DND-41 (cell line): ENCODE results near the gene GORAB.

ENCODE experiments used
- ATAC-seq: fragments of 200-7000 bp; cut with Tn5 transposase; 3 replicates; pipeline ENCODE4 v1.9.1; 2021; ENCODE audit warnings: low read depth; ENCODE audit not compliant: insufficient read depth
- DNase-seq: peaks from one replicate; pipeline ENCODE4 v3.0.0-alpha.2; 2020
- H2AFZ ChIP-seq: 2 replicates; pipeline ENCODE4 v1.6.0; 2012; ENCODE audit warnings: low read depth, low read length
- H3K27ac ChIP-seq: 2 replicates; pipeline ENCODE4 v1.5.1; 2012; ENCODE audit warnings: low read length, inconsistent platforms
- H3K27me3 ChIP-seq: fragments of 200-600 bp; sonication (generic); 2 replicates; pipeline ENCODE4 v1.6.0; 2012; ENCODE audit warnings: low read length, mild to moderate bottlenecking, inconsistent platforms; ENCODE audit not compliant: insufficient read depth, poor library complexity
- H3K36me3 ChIP-seq: 2 replicates; pipeline ENCODE4 v1.5.1; 2012; ENCODE audit warnings: low read length, inconsistent platforms; ENCODE audit not compliant: insufficient read depth
- H3K4me1 ChIP-seq: 2 replicates; pipeline ENCODE4 v1.5.1; 2012; ENCODE audit warnings: mild to moderate bottlenecking, low read length; ENCODE audit not compliant: insufficient read depth
- H3K4me2 ChIP-seq: 2 replicates; pipeline ENCODE4 v1.6.0; 2012; ENCODE audit warnings: mild to moderate bottlenecking, moderate library complexity, low read length, inconsistent platforms; ENCODE audit not compliant: insufficient read depth
- H3K4me3 ChIP-seq, 2 experiments: fragments of 200-600 bp in 1 of 2; shearing (Covaris generic) in 1 of 2; 2 replicates each; pipeline ENCODE4 v1.5.1; 2012 to 2016; ENCODE audit warnings: inconsistent platforms in 2 of 2, low read length in 2 of 2, mild to moderate bottlenecking in 2 of 2, low read depth in 1 of 2, moderate library complexity in 1 of 2
- H3K79me2 ChIP-seq: 2 replicates; pipeline ENCODE4 v1.6.0; 2012; ENCODE audit warnings: low read length, inconsistent platforms; ENCODE audit not compliant: insufficient read depth
- H3K9ac ChIP-seq: 2 replicates; pipeline ENCODE4 v1.6.0; 2012; ENCODE audit warnings: low read depth, mild to moderate bottlenecking, inconsistent platforms, low read length, moderate library complexity
- H3K9me3 ChIP-seq: 2 replicates; pipeline ENCODE4 v1.5.1; 2012; ENCODE audit warnings: low read length, moderate library complexity, mild to moderate bottlenecking, inconsistent platforms; ENCODE audit not compliant: insufficient read depth, severe bottlenecking
- H4K20me1 ChIP-seq: 2 replicates; pipeline ENCODE4 v1.6.0; 2012; ENCODE audit warnings: low read length; ENCODE audit not compliant: insufficient read depth
- CTCF ChIP-seq: IDR thresholded peaks from 2 replicates; pipeline ENCODE4 v1.5.1; 2012; ENCODE audit warnings: borderline replicate concordance, low read length, moderate library complexity, mild to moderate bottlenecking; ENCODE audit not compliant: poor library complexity, severe bottlenecking; ENCODE audit errors: extremely low read depth
- EZH2 ChIP-seq: IDR thresholded peaks from 3 replicates; pipeline ENCODE4 v1.6.1; 2012; ENCODE audit warnings: borderline replicate concordance, low read depth, mild to moderate bottlenecking, moderate library complexity, low read length, inconsistent platforms; ENCODE audit not compliant: severe bottlenecking

Gene GORAB

DNA sequence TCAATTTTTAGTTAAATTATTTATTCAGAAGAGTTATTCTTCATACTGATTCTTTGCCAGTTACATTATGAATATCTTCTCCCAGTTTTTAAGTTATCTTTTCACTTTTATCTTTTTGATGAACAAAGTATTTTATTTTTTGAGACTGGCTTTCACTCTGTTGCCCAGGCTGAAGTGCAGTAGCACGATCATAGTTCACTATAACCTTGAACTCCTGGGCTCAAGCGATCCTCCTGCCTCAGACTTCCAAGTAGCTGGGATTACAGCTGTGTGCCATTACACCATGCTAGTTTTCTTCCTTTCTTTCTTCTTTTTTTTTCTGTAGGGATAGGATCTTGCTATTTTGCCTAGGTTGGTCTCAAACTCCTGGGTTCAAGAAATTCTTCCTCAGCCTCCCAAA, 3.5 kb downstream of the GORAB start:
- no peak for DNase-seq
- Histone ChIP-seq H3K4me2 (peak overlapping the region; percentile 84; the same call in 1 of the 2 replicates), H3K27me3 (no peaks in the 10 kb centered on the region), H3K9me3 (no peaks in the 10 kb centered on the region), H3K4me1 (peaks cover 37% of the 10 kb centered on the region), H3K27ac (no peak overlapping the region), H3K4me3 (no peak overlapping the region), H2AFZ (no peak overlapping the region), H3K79me2 (peaks cover 73% of the 10 kb centered on the region), H3K9ac (no peak overlapping the region), H3K36me3 (peaks cover 52% of the 10 kb centered on the region), H4K20me1 (no peaks in the 10 kb centered on the region; the same call in 1 of the 2 replicates)
- no peak for TF ChIP-seq CTCF
- TF ChIP-seq EZH2 = no peak
- no peak for ATAC-seq

DNA sequence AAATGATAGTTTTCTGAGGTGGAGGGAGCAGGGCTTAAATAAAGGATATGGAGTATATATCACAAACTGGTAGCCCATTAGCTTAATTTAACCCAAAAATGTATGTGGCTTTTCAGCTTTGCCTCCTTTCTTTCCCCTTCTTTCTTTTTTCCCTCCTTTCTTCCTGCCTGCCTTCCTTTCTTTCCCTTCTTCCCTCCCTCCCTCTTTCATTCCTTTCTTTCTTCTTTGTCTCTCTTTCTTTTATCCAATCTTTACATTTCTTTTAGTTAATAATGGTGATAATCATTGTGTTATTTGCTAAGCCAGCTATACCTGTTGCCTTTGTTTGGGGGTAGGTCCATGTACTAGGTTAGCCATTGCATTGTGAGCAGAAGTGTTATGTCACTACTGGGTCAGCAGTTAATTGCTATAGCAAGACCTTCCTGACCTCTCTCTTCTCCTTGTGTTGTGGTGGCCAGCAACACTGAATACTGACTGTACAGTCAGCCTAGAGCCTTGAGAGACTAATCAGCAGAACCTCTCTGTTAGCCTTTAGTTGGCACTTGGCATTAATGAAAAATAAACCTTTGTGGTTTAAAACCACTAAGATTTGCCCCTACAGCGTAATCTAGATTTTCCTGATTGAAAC, 5.1 kb downstream of the GORAB start:
- H3K4me2 ChIP-seq = no peak overlapping the region

DNA sequence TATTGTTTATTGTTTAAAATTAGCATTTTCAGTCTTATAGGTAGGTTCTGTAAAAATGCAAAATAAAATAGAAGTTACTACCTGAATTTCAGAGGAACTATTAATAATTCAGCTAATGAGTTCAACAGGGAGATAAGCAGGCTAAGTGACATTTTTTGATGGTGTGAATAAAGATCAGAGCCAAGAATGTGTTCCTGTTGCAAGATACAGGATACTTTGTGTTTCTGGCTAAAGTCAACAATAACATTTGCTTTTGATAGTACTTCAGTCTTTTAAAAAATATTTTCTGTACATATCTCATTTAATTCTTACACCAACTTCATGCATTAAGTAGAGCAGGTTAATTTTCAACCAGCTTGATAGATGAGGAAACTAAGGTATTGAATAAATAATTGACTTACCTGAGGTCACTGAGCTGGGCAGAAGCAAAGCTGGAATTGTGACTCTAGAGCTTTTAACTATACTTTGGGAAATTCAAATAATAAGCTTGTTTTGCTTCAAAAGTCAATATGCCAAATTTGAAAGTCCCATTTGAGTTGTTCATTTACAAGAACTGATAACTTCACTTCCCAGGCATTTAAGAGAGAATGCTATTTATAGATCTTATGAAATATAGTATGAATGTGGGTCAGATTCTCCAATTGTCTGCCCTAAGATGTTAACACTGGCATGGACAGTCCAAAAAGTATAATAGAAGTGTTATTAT, 6.0 kb downstream of the GORAB start:
- H3K27me3 ChIP-seq = no peaks in the 10 kb centered on the region
- TF ChIP-seq EZH2 = no peak
- H3K79me2 ChIP-seq = peaks cover 58% of the 10 kb centered on the region
- no peak overlapping the region for H3K4me2 ChIP-seq
- H3K4me3 ChIP-seq = no peak overlapping the region
- H3K27ac ChIP-seq = no peak overlapping the region
- H3K9me3 ChIP-seq = no peaks in the 10 kb centered on the region
- no peak for DNase-seq
- no peak overlapping the region for H3K9ac ChIP-seq
- no peak overlapping the region for H2AFZ ChIP-seq
- H4K20me1 ChIP-seq = no peaks in the 10 kb centered on the region; the same call in 1 of the 2 replicates
- peaks cover 76% of the 10 kb centered on the region for H3K36me3 ChIP-seq
- ATAC-seq = no peak
- peaks cover 27% of the 10 kb centered on the region for H3K4me1 ChIP-seq

More for the DNA sequence above, 5.1 kb downstream of the GORAB start:
- TF ChIP-seq EZH2 (no peak), CTCF (no peak)
- H3K79me2 ChIP-seq = peaks cover 67% of the 10 kb centered on the region
- H3K4me1 ChIP-seq = peaks cover 29% of the 10 kb centered on the region
- no peak overlapping the region for H3K27ac ChIP-seq
- ATAC-seq (no peak), DNase-seq (no peak)
- no peaks in the 10 kb centered on the region for H3K27me3 ChIP-seq
- no peak overlapping the region for H3K9ac ChIP-seq
- no peak overlapping the region for H2AFZ ChIP-seq
- H4K20me1 ChIP-seq = no peaks in the 10 kb centered on the region; the same call in 1 of the 2 replicates
- no peak overlapping the region for H3K4me3 ChIP-seq
- H3K9me3 ChIP-seq = no peaks in the 10 kb centered on the region
- peaks cover 67% of the 10 kb centered on the region for H3K36me3 ChIP-seq

GRCh38 chr1:170538687-170539086, 6.7 kb downstream of the GORAB start:
- Histone ChIP-seq H3K9ac (no peak overlapping the region), H4K20me1 (no peaks in the 10 kb centered on the region; the same call in 1 of the 2 replicates), H3K79me2 (peaks cover 50% of the 10 kb centered on the region), H3K27ac (no peak overlapping the region), H2AFZ (no peak overlapping the region), H3K4me1 (peaks cover 19% of the 10 kb centered on the region), H3K9me3 (no peaks in the 10 kb centered on the region), H3K36me3 (peaks cover 81% of the 10 kb centered on the region), H3K4me3 (no peak overlapping the region), H3K27me3 (no peaks in the 10 kb centered on the region), H3K4me2 (no peak overlapping the region)
- TF ChIP-seq CTCF = no peak
- no peak for TF ChIP-seq EZH2
- ATAC-seq (no peak), DNase-seq (no peak)
